ENCODE measurements around the gene TSPAN6. TPM values are rescaled to one million over a fixed set of nuclear protein-coding genes. Genes with fewer than 3 reads are reported as not detected.

TSPAN6 gene
- total RNA-seq, 4 donors from 2014 or later: 10.8 to 17.0 (median 14.8) TPM

DNA sequence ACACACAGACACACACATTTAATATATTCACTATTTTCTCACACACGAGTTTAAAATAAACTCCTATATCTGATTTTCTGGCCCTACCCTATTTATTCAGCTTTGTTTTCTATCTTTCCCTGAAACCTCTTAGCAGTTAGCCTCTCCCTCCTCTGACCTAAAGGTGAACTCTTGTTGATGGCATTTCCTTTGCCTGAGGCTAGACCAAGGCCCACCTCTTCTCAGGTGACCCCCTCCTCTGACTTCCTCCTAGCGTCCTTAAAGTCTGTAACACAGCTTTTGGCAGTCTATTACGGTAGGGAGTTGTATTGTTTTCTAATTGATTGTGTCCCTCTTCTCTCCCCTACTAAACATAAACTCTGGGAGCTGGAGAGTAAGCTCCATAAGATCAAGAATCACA is 5.7 kb upstream of the TSPAN6 start:
- no peaks in the 10 kb centered on the region for H3K27me3 ChIP-seq
- no peaks in the 10 kb centered on the region for H3K9me3 ChIP-seq
- no peaks in the 10 kb centered on the region for H3K36me3 ChIP-seq
- H3K27ac ChIP-seq: no peak overlapping the region
- no peak overlapping the region for H3K4me3 ChIP-seq
- 54% methylated on average over 3 of the region's 3 CpGs for WGBS
- H3K4me1 ChIP-seq: peaks cover 5% of the 10 kb centered on the region
- no peak for DNase-seq (ENCODE audit: low spot score in 2 of 2)
- TF ChIP-seq, protein P1, sequence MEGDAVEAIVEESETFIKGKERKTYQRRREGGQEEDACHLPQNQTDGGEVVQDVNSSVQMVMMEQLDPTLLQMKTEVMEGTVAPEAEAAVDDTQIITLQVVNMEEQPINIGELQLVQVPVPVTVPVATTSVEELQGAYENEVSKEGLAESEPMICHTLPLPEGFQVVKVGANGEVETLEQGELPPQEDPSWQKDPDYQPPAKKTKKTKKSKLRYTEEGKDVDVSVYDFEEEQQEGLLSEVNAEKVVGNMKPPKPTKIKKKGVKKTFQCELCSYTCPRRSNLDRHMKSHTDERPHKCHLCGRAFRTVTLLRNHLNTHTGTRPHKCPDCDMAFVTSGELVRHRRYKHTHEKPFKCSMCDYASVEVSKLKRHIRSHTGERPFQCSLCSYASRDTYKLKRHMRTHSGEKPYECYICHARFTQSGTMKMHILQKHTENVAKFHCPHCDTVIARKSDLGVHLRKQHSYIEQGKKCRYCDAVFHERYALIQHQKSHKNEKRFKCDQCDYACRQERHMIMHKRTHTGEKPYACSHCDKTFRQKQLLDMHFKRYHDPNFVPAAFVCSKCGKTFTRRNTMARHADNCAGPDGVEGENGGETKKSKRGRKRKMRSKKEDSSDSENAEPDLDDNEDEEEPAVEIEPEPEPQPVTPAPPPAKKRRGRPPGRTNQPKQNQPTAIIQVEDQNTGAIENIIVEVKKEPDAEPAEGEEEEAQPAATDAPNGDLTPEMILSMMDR (IDR thresholded peaks at IDR 0.05): no peak
- no peak for TF ChIP-seq POLR2AphosphoS5 (IDR thresholded peaks at IDR 0.05)
- no peak for TF ChIP-seq EP300 (IDR thresholded peaks at IDR 0.05)
- no peak for TF ChIP-seq POLR2A (IDR thresholded peaks at IDR 0.05)

DNA sequence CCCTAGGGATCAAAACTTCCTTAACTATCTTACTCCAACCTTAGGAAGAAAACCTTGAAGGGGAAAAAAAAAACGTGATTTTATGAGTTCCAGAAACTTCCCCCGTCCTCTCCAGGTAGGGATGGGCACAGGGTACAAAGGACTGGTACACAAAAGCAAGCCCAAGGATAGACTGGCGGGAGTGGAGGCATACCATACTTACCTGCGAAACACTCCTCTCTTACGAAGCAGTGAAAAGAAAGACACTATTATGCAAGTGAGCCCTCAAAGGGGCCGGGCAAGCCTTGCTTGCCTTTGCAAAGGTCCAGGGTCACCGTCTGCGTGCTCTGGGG is 651 bp downstream of the TSPAN6 start:
- Histone ChIP-seq H3K27me3 (no peaks in the 10 kb centered on the region), H3K36me3 (no peaks in the 10 kb centered on the region), H3K4me3 (peak overlapping the region; percentile 56), H3K27ac (peak overlapping the region; percentile 59), H3K4me1 (no peaks in the 10 kb centered on the region), H3K9me3 (no peaks in the 10 kb centered on the region)
- 30% methylated on average over 8 of the region's 8 CpGs for WGBS
- no peak for DNase-seq (ENCODE audit: low spot score in 2 of 2)
- TF ChIP-seq EP300 (IDR thresholded peaks at IDR 0.05): no peak
- TF ChIP-seq, protein P1 (IDR thresholded peaks at IDR 0.05): no peak
- no peak for TF ChIP-seq POLR2AphosphoS5 (IDR thresholded peaks at IDR 0.05)
- TF ChIP-seq POLR2A (IDR thresholded peaks at IDR 0.05): no peak

DNA sequence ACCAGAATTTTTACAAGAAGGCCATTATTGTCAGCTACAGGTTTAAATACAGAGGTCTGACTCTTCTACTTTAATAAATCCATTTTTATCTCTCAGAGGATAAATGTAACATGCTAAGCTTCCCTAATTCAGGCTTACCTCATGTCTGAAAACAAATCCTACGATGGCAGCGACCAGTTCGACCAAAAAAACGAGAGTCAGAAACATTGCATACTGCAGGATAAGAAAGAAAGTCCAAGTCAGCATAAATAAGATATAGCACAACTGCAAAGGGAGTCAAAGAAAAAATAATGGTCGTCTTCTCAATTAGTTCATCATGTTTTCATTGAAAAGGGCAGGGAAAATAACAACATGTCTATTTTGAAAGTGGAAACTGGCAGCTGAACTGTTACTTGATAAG is 1.6 kb downstream of the TSPAN6 start:
- H3K27ac ChIP-seq: no peak overlapping the region
- no peaks in the 10 kb centered on the region for H3K9me3 ChIP-seq
- 55% methylated on average over 5 of the region's 5 CpGs for WGBS
- no peaks in the 10 kb centered on the region for H3K27me3 ChIP-seq
- no peaks in the 10 kb centered on the region for H3K4me1 ChIP-seq
- DNase-seq (ENCODE audit: low spot score in 2 of 2): no peak
- no peak overlapping the region for H3K4me3 ChIP-seq
- no peaks in the 10 kb centered on the region for H3K36me3 ChIP-seq
- no peak for TF ChIP-seq EP300 (IDR thresholded peaks at IDR 0.05)
- TF ChIP-seq, protein P1 (IDR thresholded peaks at IDR 0.05): no peak
- no peak for TF ChIP-seq POLR2AphosphoS5 (IDR thresholded peaks at IDR 0.05)
- no peak for TF ChIP-seq POLR2A (IDR thresholded peaks at IDR 0.05)

DNA sequence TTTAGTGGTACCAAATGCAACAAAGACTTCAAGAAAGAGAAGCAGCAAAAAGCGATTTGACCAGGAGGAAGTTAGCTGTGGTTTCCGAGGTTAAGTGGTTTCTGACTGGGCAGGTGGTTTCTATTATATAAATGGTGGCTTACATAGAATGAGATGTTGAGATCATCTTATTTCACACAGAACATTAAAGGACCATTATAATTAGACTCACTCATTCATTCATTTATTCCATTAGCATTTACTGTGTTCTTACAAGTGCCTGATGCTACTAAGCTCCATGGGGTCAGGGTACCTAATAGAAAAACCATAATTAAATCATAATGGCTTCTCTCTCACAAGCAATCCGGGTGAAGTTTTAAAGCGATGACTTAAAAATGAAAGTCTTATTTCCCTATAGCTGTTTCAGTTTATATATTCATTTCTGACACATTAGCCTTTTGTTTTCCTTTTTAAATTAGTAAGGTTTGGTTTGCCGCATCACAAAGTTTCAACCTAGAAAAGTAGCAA is 10.6 kb downstream of the TSPAN6 start:
- H3K36me3 ChIP-seq: no peaks in the 10 kb centered on the region
- TF ChIP-seq EP300 (IDR thresholded peaks at IDR 0.05) (no peak), POLR2AphosphoS5 (IDR thresholded peaks at IDR 0.05) (no peak), POLR2A (IDR thresholded peaks at IDR 0.05) (no peak)
- TF ChIP-seq, protein P1 (IDR thresholded peaks at IDR 0.05): no peak
- no peak overlapping the region for H3K27ac ChIP-seq
- H3K4me3 ChIP-seq: no peak overlapping the region
- no peaks in the 10 kb centered on the region for H3K27me3 ChIP-seq
- WGBS: 70% methylated on average over 5 of the region's 5 CpGs
- H3K4me1 ChIP-seq: no peaks in the 10 kb centered on the region
- H3K9me3 ChIP-seq: no peaks in the 10 kb centered on the region
- DNase-seq (ENCODE audit: low spot score in 2 of 2): no peak

DNA sequence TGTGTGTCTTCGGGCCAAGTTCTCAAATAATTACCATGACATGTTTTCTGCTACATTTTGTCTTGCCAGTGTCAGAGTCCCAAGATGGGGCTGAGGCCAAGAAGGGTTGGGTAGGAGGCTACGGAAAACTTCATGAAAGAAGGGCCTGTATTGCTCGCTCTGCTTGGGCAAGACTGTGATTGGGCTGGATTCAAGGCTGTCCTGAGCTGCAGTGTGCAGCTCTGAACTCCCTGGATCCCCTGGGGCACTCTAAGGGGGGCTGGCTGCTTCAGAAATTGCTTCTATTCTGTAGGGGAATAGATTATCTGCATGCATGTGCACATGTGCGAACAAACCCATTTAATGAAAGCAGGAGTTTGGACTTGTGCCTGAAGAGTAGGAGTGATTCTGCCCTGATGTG is 13.6 kb downstream of the TSPAN6 start:
- H3K4me1 ChIP-seq: no peaks in the 10 kb centered on the region
- no peak overlapping the region for H3K27ac ChIP-seq
- H3K9me3 ChIP-seq: no peaks in the 10 kb centered on the region
- no peaks in the 10 kb centered on the region for H3K27me3 ChIP-seq
- 60% methylated on average over 4 of the region's 4 CpGs for WGBS
- H3K4me3 ChIP-seq: no peak overlapping the region
- DNase-seq (ENCODE audit: low spot score in 2 of 2): no peak
- no peaks in the 10 kb centered on the region for H3K36me3 ChIP-seq
- TF ChIP-seq POLR2AphosphoS5 (IDR thresholded peaks at IDR 0.05): no peak
- no peak for TF ChIP-seq POLR2A (IDR thresholded peaks at IDR 0.05)
- no peak for TF ChIP-seq EP300 (IDR thresholded peaks at IDR 0.05)
- TF ChIP-seq, protein P1 (IDR thresholded peaks at IDR 0.05): no peak

All from suprapubic skin (tissue), 4 donors.